ENCODE measurements around the gene CAPN6.

Gene CAPN6

GRCh38 chrX:111270339-111270738 is at the start of gene CAPN6:
Gene CAPN6 (minus strand): TSS chrX:111270483. CDS start chrX:111263936, 6,547 bp downstream.
- no peak for DNase-seq (ENCODE audit: low spot score)

GRCh38 chrX:111319451-111319850 is 49.2 kb upstream of the CAPN6 start:
- no peak for DNase-seq (ENCODE audit: low spot score)

DNA sequence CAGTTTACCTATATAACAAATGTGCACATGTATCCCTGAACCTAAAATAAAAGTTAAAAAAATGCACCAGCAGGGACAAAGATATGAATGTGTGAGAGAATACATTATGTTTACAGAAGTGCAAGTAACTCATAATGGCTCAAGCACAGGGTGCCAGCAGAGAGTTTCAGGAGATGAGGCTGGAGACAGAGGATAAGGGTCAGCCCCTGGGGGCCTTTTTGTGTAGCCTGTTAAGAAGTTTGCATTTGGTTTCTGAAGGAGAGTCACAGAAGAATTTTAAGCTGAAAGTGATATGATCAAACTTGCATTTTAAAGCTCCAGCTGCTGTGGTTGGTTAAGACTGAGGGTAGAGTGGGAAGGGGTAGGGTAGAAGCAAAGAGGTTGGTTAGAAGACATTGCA is 48.6 kb upstream of the CAPN6 start:
- DNase-seq (ENCODE audit: low spot score), result no peak

GRCh38 chrX:111309083-111309482 is 38.8 kb upstream of the CAPN6 start:
- no peak for DNase-seq (ENCODE audit: low spot score)

DNA sequence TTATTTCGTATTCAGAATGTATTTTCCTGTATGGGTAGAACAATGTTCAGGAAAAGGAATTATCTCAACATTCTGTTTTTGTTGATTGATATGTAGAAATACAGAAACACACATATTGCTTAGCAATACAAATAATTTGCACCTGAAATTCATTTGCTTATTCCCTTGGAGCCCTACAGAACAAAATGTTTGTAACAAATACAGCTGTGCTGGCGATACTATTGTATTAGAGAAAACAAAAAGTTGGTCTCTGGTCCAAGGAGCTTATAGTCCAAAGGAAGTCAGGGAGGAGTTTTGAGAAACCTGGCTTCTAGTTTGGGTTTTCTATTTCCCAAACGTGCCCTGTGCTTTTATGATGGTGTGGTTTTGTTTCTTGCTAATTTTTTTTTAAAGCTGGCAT is 37.8 kb upstream of the CAPN6 start:
- DNase-seq (ENCODE audit: low spot score), result no peak

- no peak for DNase-seq (ENCODE audit: low spot score)
Measured at GRCh38 chrX:111302284-111302683, 32.0 kb upstream of the CAPN6 start.

- DNase-seq (ENCODE audit: low spot score), result no peak
Measured at GRCh38 chrX:111288841-111289240, 18.6 kb upstream of the CAPN6 start.

GRCh38 chrX:111284631-111285293 is 14.5 kb upstream of the CAPN6 start:
- no peak for DNase-seq (ENCODE audit: low spot score)

- no peak for DNase-seq (ENCODE audit: low spot score)
Measured at GRCh38 chrX:111283446-111283845, 13.2 kb upstream of the CAPN6 start.

- DNase-seq (ENCODE audit: low spot score), result no peak
Measured at GRCh38 chrX:111282991-111283390, 12.7 kb upstream of the CAPN6 start.

DNA sequence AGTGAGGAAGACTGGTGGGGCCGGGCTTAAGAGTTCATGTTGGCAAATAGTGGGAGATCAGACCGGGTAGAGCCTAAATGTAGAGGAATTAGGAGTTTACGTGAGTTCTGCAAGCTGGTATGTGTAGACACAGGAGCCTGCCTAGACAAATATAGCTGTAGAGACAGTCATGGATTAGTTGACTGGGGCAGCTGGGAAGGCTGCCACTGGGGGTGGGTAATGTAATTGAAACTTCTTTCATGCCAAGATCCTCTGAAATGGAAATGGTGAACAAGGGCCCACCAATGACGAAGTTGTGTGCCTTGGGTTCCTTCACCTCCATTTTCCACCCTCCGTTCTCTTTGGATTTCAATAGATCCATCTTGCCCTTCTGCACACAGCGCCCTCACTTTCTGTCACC is 11.9 kb upstream of the CAPN6 start:
- DNase-seq (ENCODE audit: low spot score), result no peak

DNA sequence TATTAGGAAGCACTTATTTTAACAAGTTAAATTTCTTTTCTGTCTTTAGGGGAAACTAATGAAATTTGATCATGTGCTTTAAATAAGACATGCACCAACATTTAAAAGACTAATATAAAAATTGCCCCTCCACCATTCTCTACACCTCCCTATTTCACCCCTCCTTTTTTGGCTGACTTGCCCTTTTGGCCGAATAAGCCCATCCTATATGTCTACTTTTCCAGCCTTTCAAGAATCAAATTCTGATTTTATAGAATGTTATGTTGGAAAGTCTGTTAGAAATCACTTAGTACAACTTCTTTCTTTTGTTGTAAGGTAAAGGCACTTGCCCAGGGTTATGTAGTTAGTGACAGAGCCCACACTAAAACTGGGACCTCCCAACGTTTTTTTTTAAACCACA is 1.8 kb downstream of the CAPN6 start:
- no peak for DNase-seq (ENCODE audit: low spot score)

DNA sequence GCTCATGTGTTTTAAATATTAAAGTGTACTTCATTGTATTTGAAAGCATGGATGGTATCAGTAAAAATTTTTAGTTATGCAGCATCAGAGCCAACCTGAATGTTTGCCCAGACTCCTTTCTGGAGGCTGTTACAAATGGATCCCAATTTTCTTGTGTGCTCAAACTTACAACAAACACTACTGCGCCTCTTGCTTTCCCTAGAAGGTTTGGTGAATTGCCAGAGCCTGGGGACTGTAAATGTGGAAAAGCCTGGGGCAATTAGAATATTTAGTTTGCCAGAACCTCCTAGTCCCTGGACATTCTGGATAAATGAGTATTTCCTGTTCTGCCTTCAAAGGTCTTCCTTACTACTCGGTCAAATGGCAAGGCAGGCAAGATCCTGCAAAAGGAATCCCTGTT is 4.8 kb downstream of the CAPN6 start:
- DNase-seq (ENCODE audit: low spot score), result no peak

DNA sequence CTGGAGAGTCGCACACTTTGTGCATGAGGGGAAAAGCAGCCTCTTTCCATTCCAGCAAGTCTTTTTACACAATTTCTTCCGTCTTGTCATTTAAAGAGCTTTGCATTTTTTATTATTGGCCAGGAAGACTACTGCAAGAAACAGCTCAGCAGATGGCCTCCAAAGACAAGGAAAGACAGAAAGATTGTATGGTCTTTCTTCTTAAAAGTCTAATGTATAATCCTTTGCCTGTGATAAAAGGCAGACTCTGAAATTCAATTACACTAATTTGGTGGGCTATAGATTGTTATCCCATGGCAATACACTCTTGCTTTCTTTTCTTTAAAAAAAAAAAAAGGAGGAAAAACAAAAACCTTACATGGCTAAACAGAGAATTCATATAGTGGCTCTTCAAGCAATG is 5.9 kb downstream of the CAPN6 start:
- DNase-seq (ENCODE audit: low spot score), result no peak

- DNase-seq (ENCODE audit: low spot score), result no peak
Measured at GRCh38 chrX:111262086-111262485, 8.2 kb downstream of the CAPN6 start.

DNA sequence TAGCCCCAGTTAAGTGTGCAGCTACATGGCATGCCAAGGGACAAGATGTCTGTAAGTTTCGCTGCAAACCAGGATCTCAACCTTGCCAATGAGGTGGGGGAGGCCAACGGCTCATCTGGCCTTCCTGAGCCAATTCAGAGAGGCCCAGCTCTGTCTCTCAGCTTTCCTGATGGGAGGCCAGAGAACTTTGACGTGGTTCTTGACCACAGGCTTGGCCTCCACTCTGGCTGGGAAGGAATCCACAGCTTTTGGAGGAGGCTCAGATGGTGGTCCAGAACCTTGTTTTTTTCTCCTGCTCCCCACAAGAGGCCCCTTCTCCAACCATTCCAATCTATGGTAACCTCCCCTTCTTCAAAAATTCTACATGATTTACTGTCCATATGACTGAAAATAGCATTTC is 9.8 kb downstream of the CAPN6 start:
- no peak for DNase-seq (ENCODE audit: low spot score)

- DNase-seq (ENCODE audit: low spot score), result no peak
Measured at GRCh38 chrX:111259559-111259958, 10.7 kb downstream of the CAPN6 start.

- DNase-seq (ENCODE audit: low spot score), result no peak
Measured at GRCh38 chrX:111257733-111258132, 12.6 kb downstream of the CAPN6 start.

- DNase-seq (ENCODE audit: low spot score), result no peak
Measured at GRCh38 chrX:111254896-111255693, 15.2 kb downstream of the CAPN6 start.

DNA sequence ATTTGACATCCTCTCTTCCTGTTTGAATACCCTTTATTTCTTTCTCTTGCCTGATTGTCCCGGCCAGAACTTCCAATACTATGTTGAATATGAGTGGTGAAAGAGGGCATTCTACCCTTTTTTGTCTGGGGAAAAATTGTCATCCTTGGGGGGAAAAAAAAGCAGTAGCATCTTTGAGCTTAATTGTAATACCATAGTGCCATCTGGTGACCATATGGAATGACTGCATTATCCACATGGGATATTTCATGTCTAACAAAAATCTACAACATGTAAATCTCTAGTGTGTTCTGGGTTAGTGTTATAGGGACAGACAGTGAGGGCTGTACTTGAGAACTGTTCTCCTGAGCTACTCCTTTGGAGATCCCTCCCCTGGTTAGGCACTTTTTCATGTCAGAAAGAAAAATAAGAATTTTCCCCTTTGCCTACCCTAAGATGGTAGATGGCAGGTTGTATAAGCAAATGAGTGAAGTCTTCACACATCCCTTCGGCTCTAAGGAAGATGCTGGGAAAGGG is 26.0 kb downstream of the CAPN6 start:
- DNase-seq (ENCODE audit: low spot score), result no peak

GRCh38 chrX:111216293-111216801 is 53.9 kb downstream of the CAPN6 start:
- no peak for DNase-seq (ENCODE audit: low spot score)

DNA sequence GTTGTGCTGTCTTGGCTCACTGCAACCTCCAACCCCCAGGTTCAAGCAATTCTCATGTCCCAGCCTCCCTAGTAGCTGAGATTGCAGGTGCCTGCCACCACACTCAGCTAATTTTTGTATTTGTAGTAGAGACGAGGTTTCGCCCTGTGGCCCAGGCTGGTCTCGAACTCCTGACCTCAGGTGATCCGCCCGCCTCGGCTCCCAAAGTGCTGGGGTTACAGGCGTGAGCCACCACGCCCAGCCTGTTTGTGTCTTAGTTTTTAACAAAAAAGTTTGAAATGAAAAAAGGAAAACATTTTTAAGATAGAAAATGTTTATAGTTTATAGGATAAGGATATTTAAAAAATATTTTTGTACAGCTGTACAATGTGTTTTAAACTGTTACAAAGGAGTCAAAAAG is 62.4 kb downstream of the CAPN6 start:
- DNase-seq (ENCODE audit: low spot score), result no peak

DNA sequence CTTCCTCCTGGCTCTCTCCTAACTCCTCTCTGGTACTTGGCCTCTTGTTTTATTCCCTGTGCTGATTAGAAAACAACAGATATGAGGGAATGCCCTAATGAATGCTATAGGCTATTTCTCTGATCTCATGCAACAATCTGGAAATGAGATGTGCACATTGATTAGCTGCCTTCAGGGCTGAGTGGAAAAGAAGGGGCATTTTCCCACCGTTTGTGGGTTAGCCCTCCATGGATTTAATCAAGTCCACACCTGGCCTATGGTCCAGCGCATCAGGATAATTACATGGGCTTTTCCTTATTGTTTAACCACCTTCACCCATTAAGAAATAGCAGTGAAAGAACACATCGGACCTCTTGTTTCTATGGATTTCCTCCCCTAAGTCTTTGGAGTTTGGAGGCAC is 70.0 kb downstream of the CAPN6 start:
- no peak for DNase-seq (ENCODE audit: low spot score)

Data from hematopoietic multipotent progenitor cell treated with erythropoietin and hydrocortisone succinate and interleukin-3 and kit ligand, for 17 days (in vitro differentiated cells).